Measurements from ENCODE around the gene DMRTB1.

GRCh38 chr1:53477651-53478501 lies 18.7 kb downstream of the DMRTB1 start:
- TF ChIP-seq CTCF (conservative IDR thresholded peaks at IDR 0.05; ENCODE audit: low read depth, low read length) (no peak), EZH2 (IDR thresholded peaks at IDR 0.05; ENCODE audit: borderline replicate concordance, low read depth, low read length, poor library complexity, severe bottlenecking) (no peak)
